Glomerular visceral epithelial cell (primary cell): ENCODE measurements around the gene RARG.
"Not testable (repeated sequence)": the region's sequence is repeated elsewhere in the genome, so short reads cannot be mapped to it uniquely, and the experiment has no call there.

Experiments
- DNase-seq: peaks from one replicate; pipeline ENCODE4 v3.0.0-alpha.2; 2016; ENCODE audit errors: extremely low spot score

RARG gene

GRCh38 chr12:53170876-53171724 is 60.9 kb downstream of the RARG start:
- DNase-seq, result no peak

GRCh38 chr12:53170215-53170614 is 61.8 kb downstream of the RARG start:
- no peak for DNase-seq

GRCh38 chr12:53169644-53170043 is 62.4 kb downstream of the RARG start:
- DNase-seq, result no peak

- no peak for DNase-seq
Observed at GRCh38 chr12:53166837-53167236, 65.2 kb downstream of the RARG start.

- DNase-seq, result not testable (repeated sequence)
Observed at GRCh38 chr12:53163008-53163407, 69.0 kb downstream of the RARG start.

GRCh38 chr12:53161119-53161911 is 70.7 kb downstream of the RARG start:
- no peak for DNase-seq

- no peak for DNase-seq
Observed at GRCh38 chr12:53160673-53161072, 71.3 kb downstream of the RARG start.
